Middle frontal gyrus (tissue), 1 donor: Measurements from ENCODE around the gene DDIT3.
"Not testable (repeated sequence)": the region's sequence is repeated elsewhere in the genome, so short reads cannot be mapped to it uniquely, and the experiment has no call there.

Source experiments
- DNase-seq: peaks from one replicate; pipeline ENCODE4 v3.0.0-alpha.2; 2015; ENCODE audit warnings: low spot score; ENCODE audit errors: extremely low spot score

DDIT3 gene

GRCh38 chr12:57525615-57526383 lies 5.5 kb upstream of the DDIT3 start:
- no peak for DNase-seq

GRCh38 chr12:57524814-57525614 lies 4.7 kb upstream of the DDIT3 start:
- DNase-seq = no peak

- DNase-seq = no peak
Observed at GRCh38 chr12:57523706-57524614, 3.6 kb upstream of the DDIT3 start.

- DNase-seq = no peak
Observed at GRCh38 chr12:57522887-57523705, 2.8 kb upstream of the DDIT3 start.

- peak; percentile 70 for DNase-seq
Observed at GRCh38 chr12:57522011-57522886, 1.9 kb upstream of the DDIT3 start, which contains the start of gene MBD6. MBD6 (plus strand) TSS chr12:57522824; CDS start chr12:57524304, 1,480 bp downstream.

- no peak for DNase-seq
Observed at GRCh38 chr12:57521525-57522010, 1.3 kb upstream of the DDIT3 start.

- DNase-seq = no peak
Observed at GRCh38 chr12:57519796-57520052, 590 bp downstream of the DDIT3 start.

- no peak for DNase-seq
Observed at GRCh38 chr12:57518920-57519795, 1.2 kb downstream of the DDIT3 start.

GRCh38 chr12:57518176-57518919 lies 2.0 kb downstream of the DDIT3 start:
- no peak for DNase-seq

- DNase-seq = not testable (repeated sequence)
Observed at GRCh38 chr12:57517718-57518117, 2.6 kb downstream of the DDIT3 start.

- DNase-seq = no peak
Observed at GRCh38 chr12:57517187-57517586, 3.1 kb downstream of the DDIT3 start.

- no peak for DNase-seq
Observed at GRCh38 chr12:57516617-57517153, 3.6 kb downstream of the DDIT3 start.

GRCh38 chr12:57515934-57516541 lies 4.3 kb downstream of the DDIT3 start:
- no peak for DNase-seq

GRCh38 chr12:57515408-57515933 lies 4.8 kb downstream of the DDIT3 start:
- no peak for DNase-seq

- DNase-seq = no peak
Observed at GRCh38 chr12:57514720-57515407, 5.5 kb downstream of the DDIT3 start.

- not testable (repeated sequence) for DNase-seq
Observed at GRCh38 chr12:57514246-57514645, 6.1 kb downstream of the DDIT3 start.
